Measurements from ENCODE around the gene RPRD2. TPM values are rescaled to one million over a fixed set of nuclear protein-coding genes. Genes with fewer than 3 reads are reported as not detected.
"Not testable (repeated sequence)": the region's sequence is repeated elsewhere in the genome, so short reads cannot be mapped to it uniquely, and the experiment has no call there.

RPRD2 gene
- 10 to 100 TPM; 14.6 to 29.8 (median 26.3) TPM for total RNA-seq

GRCh38 chr1:150363426-150364230 is at the start of gene RPRD2:
RPRD2 (plus strand) TSS chr1:150364147; CDS start chr1:150364715, 568 bp downstream.
- peak within 1 kb of the TSS; percentile 71 to 78 (median 73) for H3K4me3 ChIP-seq
- WGBS, 2 donors = 0 to 1% methylated on average over 36 of the region's 36 CpGs
- DNase-seq (peak; percentile 96 to 99), ATAC-seq (ENCODE audit: low FRiP score in 2 of 2) (peak; percentile 99 to 100)
- H3K36me3 ChIP-seq = no peaks in the 10 kb centered on the region
- H3K4me1 ChIP-seq = peaks cover 6 to 23% (median 12%) of the 10 kb centered on the region in 4 donors
- H3K9me3 ChIP-seq = no peaks in the 10 kb centered on the region
- peak within 1 kb of the TSS; percentile 92 to 96 (median 96) for H3K27ac ChIP-seq
- H3K27me3 ChIP-seq = no peaks in the 10 kb centered on the region
- TF ChIP-seq POLR2AphosphoS5 (IDR thresholded peaks at IDR 0.05) (peak; percentile 45 to 83), CTCF (IDR thresholded peaks at IDR 0.05) (peak in 2 of 6 experiments; percentile 2 to 33), POLR2A (IDR thresholded peaks at IDR 0.05) (peak; percentile 13 to 82 (median 60)), EP300 (IDR thresholded peaks at IDR 0.05) (no peak)

- ATAC-seq (ENCODE audit: low FRiP score in 2 of 2); H3K36me3 ChIP-seq; H3K27me3 ChIP-seq; H3K9me3 ChIP-seq; H3K4me1 ChIP-seq; DNase-seq; H3K4me3 ChIP-seq; H3K27ac ChIP-seq: not testable (repeated sequence)
- 89 to 94% methylated on average over 4 of the region's 4 CpGs for WGBS, 2 donors
These were observed 49.3 kb upstream of the RPRD2 start for GRCh38 chr1:150314691-150315090.

GRCh38 chr1:150320667-150320978 is 43.3 kb upstream of the RPRD2 start:
- Histone ChIP-seq H3K4me3 (peak overlapping the region; percentile 38 to 93 (median 80)), H3K4me1 (peaks cover 9 to 21% (median 12%) of the 10 kb centered on the region in 4 donors), H3K27ac (peak overlapping the region; percentile 82 to 95 (median 91)), H3K36me3 (peaks cover 2 to 12% (median 7%) of the 10 kb centered on the region in 4 donors), H3K9me3 (no peaks in the 10 kb centered on the region), H3K27me3 (no peaks in the 10 kb centered on the region)
- ATAC-seq (ENCODE audit: low FRiP score in 2 of 2) (no peak), DNase-seq (peak in 1 of 2 donors; percentile 51)
- WGBS, 2 donors = 66 to 81% methylated on average over 7 to 8 of the region's 8 CpGs
- no peak for TF ChIP-seq POLR2AphosphoS5 (IDR thresholded peaks at IDR 0.05)
- TF ChIP-seq EP300 (IDR thresholded peaks at IDR 0.05) = no peak
- no peak for TF ChIP-seq CTCF (IDR thresholded peaks at IDR 0.05)
- no peak for TF ChIP-seq POLR2A (IDR thresholded peaks at IDR 0.05)

- WGBS, 2 donors = 0% methylated on average over 9 of the region's 9 CpGs
- ATAC-seq (ENCODE audit: low FRiP score in 2 of 2) = peak in 1 of 2 donors; percentile 2
These were observed 42.2 kb upstream of the RPRD2 start for GRCh38 chr1:150321826-150322166.

More at GRCh38 chr1:150321826-150322166, 42.2 kb upstream of the RPRD2 start:
- Histone ChIP-seq H3K27ac (peak overlapping the region; percentile 82 to 95 (median 91)), H3K36me3 (peaks cover 14 to 23% (median 18%) of the 10 kb centered on the region in 4 donors), H3K9me3 (no peaks in the 10 kb centered on the region), H3K27me3 (no peaks in the 10 kb centered on the region), H3K4me1 (peaks cover 9 to 21% (median 12%) of the 10 kb centered on the region in 4 donors), H3K4me3 (peak overlapping the region; percentile 57 to 93 (median 80))
- DNase-seq = no peak
- TF ChIP-seq EP300 (IDR thresholded peaks at IDR 0.05) = no peak
- TF ChIP-seq POLR2AphosphoS5 (IDR thresholded peaks at IDR 0.05) = no peak
- TF ChIP-seq POLR2A (IDR thresholded peaks at IDR 0.05) = no peak
- TF ChIP-seq CTCF (IDR thresholded peaks at IDR 0.05) = no peak
